C1 segment of cervical spinal cord (tissue), 14 donors: Measurements from ENCODE around the gene GRK6.

Experiments used
- DNase-seq, 14 donors: peaks; one replicate each; lab custom pipeline; 2025; lab: John Stamatoyannopoulos, UW

Gene GRK6

GRCh38 chr5:177452688-177453638 is 26.5 kb downstream of the GRK6 start:
- peak in 5 of 14 donors; percentile 23 to 44 (median 34) for DNase-seq

GRCh38 chr5:177453852-177454396 is 27.4 kb downstream of the GRK6 start:
- DNase-seq = peak in 6 of 14 donors; percentile 36 to 63 (median 54)

GRCh38 chr5:177454397-177455035 is 28.0 kb downstream of the GRK6 start:
- DNase-seq = peak; percentile 20 to 88 (median 76)

GRCh38 chr5:177455036-177455660 is 28.7 kb downstream of the GRK6 start:
- DNase-seq = peak in 8 of 14 donors; percentile 24 to 83 (median 46)

GRCh38 chr5:177455661-177456590 is 29.4 kb downstream of the GRK6 start:
- peak; percentile 18 to 87 (median 68) for DNase-seq

GRCh38 chr5:177456591-177456964 is 30.1 kb downstream of the GRK6 start:
- no peak for DNase-seq

GRCh38 chr5:177456976-177457851 is 30.7 kb downstream of the GRK6 start:
- DNase-seq = peak in 12 of 14 donors; percentile 33 to 98 (median 67)

- DNase-seq = peak in 1 of 14 donors; percentile 25
Observed at GRCh38 chr5:177457852-177458681, 31.6 kb downstream of the GRK6 start.

- DNase-seq = no peak
Observed at GRCh38 chr5:177458912-177459350, 32.5 kb downstream of the GRK6 start.

GRCh38 chr5:177459357-177459756 is 32.9 kb downstream of the GRK6 start:
- DNase-seq = no peak

GRCh38 chr5:177459819-177460628 is 33.5 kb downstream of the GRK6 start:
- no peak for DNase-seq

- DNase-seq = no peak
Observed at GRCh38 chr5:177462021-177462670, 35.7 kb downstream of the GRK6 start.

GRCh38 chr5:177465044-177465443 is 38.6 kb downstream of the GRK6 start:
- DNase-seq = no peak

- DNase-seq = no peak
Observed at GRCh38 chr5:177466861-177467260, 40.4 kb downstream of the GRK6 start.

GRCh38 chr5:177467436-177467835 is 41.0 kb downstream of the GRK6 start:
- DNase-seq = no peak

- no peak for DNase-seq
Observed at GRCh38 chr5:177468329-177468684, 41.8 kb downstream of the GRK6 start.
